ENCODE measurements around the gene SH3D19. TPM values are rescaled to one million over a fixed set of nuclear protein-coding genes. Genes with fewer than 3 reads are reported as not detected.
"Not testable (repeated sequence)": the region's sequence is repeated elsewhere in the genome, so short reads cannot be mapped to it uniquely, and the experiment has no call there.

The SH3D19 gene
- total RNA-seq, 2 donors from 2014 or later: 94.8 to 143 TPM

GRCh38 chr4:151259752-151260151, 65.7 kb downstream of the SH3D19 start:
- Histone ChIP-seq H3K9me3 (no peaks in the 10 kb centered on the region), H3K27ac (no peak overlapping the region), H3K27me3 (replicated peaks; ENCODE audit: insufficient read depth) (no peaks in the 10 kb centered on the region), H3K4me3 (no peak overlapping the region), H3K4me1 (ENCODE audit: control insufficient read depth in 1 of 2, low read depth in 2 of 2) (no peaks in the 10 kb centered on the region), H3K36me3 (no peaks in the 10 kb centered on the region)
- no peak for DNase-seq (ENCODE audit: low spot score)
- no peak for ATAC-seq (ENCODE audit: insufficient number of reproducible peaks, low FRiP score, low read depth)
- TF ChIP-seq, protein P1, sequence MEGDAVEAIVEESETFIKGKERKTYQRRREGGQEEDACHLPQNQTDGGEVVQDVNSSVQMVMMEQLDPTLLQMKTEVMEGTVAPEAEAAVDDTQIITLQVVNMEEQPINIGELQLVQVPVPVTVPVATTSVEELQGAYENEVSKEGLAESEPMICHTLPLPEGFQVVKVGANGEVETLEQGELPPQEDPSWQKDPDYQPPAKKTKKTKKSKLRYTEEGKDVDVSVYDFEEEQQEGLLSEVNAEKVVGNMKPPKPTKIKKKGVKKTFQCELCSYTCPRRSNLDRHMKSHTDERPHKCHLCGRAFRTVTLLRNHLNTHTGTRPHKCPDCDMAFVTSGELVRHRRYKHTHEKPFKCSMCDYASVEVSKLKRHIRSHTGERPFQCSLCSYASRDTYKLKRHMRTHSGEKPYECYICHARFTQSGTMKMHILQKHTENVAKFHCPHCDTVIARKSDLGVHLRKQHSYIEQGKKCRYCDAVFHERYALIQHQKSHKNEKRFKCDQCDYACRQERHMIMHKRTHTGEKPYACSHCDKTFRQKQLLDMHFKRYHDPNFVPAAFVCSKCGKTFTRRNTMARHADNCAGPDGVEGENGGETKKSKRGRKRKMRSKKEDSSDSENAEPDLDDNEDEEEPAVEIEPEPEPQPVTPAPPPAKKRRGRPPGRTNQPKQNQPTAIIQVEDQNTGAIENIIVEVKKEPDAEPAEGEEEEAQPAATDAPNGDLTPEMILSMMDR (IDR thresholded peaks at IDR 0.05): no peak

DNA sequence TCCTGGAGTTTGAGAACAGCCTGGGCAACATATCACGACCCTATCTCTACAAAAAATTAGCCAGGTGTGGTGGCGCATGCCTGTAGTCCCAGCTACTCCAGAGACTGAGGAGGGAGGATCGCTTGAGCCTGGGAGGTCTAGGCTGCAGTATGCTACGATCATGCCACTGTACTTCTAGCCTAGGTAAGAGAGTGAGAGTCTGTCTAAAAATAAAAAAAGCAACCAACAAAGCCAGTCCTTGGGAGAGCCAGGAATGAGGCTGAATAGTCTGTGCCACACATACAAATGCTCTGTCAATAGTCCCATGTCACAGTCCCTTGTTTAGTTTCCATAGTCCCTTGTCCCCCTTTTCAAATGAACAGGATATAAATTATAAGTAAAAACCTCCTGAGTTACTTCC, 67.7 kb downstream of the SH3D19 start:
- H3K27me3 ChIP-seq (replicated peaks; ENCODE audit: insufficient read depth): no peaks in the 10 kb centered on the region
- no peak for ATAC-seq (ENCODE audit: insufficient number of reproducible peaks, low FRiP score, low read depth)

DNA sequence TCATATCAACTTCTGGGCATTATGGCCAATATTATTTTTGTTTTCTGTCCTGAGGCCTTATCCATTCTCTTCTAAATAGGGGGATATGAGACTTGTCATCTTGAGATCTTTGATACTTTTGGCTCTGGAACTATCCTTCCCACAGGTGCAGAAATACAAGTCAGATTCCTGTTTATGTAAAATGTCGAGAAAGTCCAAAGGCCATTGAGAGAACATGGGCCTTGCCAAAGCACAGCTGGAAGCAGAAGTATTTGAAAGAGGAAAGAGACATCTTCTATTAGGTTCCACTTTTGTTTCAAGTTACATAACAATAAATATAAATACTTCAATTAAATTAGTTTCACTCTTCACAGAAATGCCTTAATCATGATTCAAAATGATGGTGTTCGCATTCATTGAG, 69.3 kb downstream of the SH3D19 start:
- no peak overlapping the region for H3K4me3 ChIP-seq
- H3K9me3 ChIP-seq: no peaks in the 10 kb centered on the region
- ATAC-seq (ENCODE audit: insufficient number of reproducible peaks, low FRiP score, low read depth): no peak
- H3K27me3 ChIP-seq (replicated peaks; ENCODE audit: insufficient read depth): no peaks in the 10 kb centered on the region
- H3K4me1 ChIP-seq (ENCODE audit: control insufficient read depth in 1 of 2, low read depth in 2 of 2): peaks cover 0 to 7% of the 10 kb centered on the region in 2 donors
- TF ChIP-seq, protein P1 (IDR thresholded peaks at IDR 0.05): no peak
- no peak for DNase-seq (ENCODE audit: low spot score)
- H3K36me3 ChIP-seq: no peaks in the 10 kb centered on the region
- no peak overlapping the region for H3K27ac ChIP-seq

More for the DNA sequence above, 67.7 kb downstream of the SH3D19 start:
- Histone ChIP-seq H3K9me3 (no peaks in the 10 kb centered on the region), H3K27ac (no peak overlapping the region), H3K4me1 (ENCODE audit: control insufficient read depth in 1 of 2, low read depth in 2 of 2) (no peaks in the 10 kb centered on the region), H3K4me3 (no peak overlapping the region), H3K36me3 (no peaks in the 10 kb centered on the region)
- TF ChIP-seq, protein P1 (IDR thresholded peaks at IDR 0.05): no peak
- no peak for DNase-seq (ENCODE audit: low spot score)

- not testable (repeated sequence) for H3K4me1 ChIP-seq (ENCODE audit: control insufficient read depth in 1 of 2, low read depth in 2 of 2); H3K27me3 ChIP-seq (replicated peaks; ENCODE audit: insufficient read depth); DNase-seq (ENCODE audit: low spot score); H3K27ac ChIP-seq; ATAC-seq (ENCODE audit: insufficient number of reproducible peaks, low FRiP score, low read depth); H3K9me3 ChIP-seq; H3K4me3 ChIP-seq; H3K36me3 ChIP-seq
Observed at GRCh38 chr4:151255680-151256079, 69.7 kb downstream of the SH3D19 start.

- not testable (repeated sequence) for DNase-seq (ENCODE audit: low spot score); ATAC-seq (ENCODE audit: insufficient number of reproducible peaks, low FRiP score, low read depth)
Observed at GRCh38 chr4:151255226-151255625, 70.2 kb downstream of the SH3D19 start.

DNA sequence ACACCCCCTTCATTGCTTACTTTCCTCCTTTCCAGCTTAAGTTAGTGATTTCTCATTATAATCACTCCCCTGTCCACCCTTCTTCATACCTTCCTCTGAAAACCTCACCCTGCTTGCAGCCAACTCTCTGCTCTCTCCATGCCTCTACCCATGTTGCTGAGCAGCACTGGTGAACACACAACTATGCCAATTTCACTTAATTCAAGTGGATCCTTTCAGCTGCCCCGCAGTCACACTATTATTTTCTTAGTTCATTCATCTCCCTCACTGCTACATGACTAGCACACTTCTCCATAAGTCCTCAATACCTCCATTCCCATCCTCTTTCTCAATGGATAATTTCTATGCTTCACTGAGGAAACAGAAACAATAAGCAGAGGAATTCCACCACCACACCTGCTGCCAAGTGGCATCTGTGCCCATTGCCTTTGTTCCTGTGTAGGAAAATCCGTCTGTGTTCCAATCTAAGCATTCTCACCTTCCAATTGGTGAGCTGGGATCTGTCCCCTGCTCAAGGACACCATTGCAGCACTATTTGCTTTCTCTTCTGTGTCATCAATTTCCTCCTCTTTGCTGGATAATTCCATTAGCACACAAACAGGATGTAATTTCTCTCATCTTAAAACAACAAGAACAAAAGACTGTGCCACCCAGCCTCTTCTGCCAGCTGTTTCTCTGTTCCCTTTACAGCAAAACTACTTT, 73.7 kb downstream of the SH3D19 start:
- ATAC-seq (ENCODE audit: insufficient number of reproducible peaks, low FRiP score, low read depth): no peak
- H3K27ac ChIP-seq: no peak overlapping the region

More at GRCh38 chr4:151255226-151255625, 70.2 kb downstream of the SH3D19 start:
- H3K27ac ChIP-seq; H3K36me3 ChIP-seq; H3K4me3 ChIP-seq; H3K4me1 ChIP-seq (ENCODE audit: control insufficient read depth in 1 of 2, low read depth in 2 of 2); H3K9me3 ChIP-seq; H3K27me3 ChIP-seq (replicated peaks; ENCODE audit: insufficient read depth): not testable (repeated sequence)

More for the DNA sequence above, 73.7 kb downstream of the SH3D19 start:
- Histone ChIP-seq H3K27me3 (replicated peaks; ENCODE audit: insufficient read depth) (no peaks in the 10 kb centered on the region), H3K36me3 (no peaks in the 10 kb centered on the region), H3K4me1 (ENCODE audit: control insufficient read depth in 1 of 2, low read depth in 2 of 2) (peaks cover 0 to 7% of the 10 kb centered on the region in 2 donors), H3K9me3 (no peaks in the 10 kb centered on the region), H3K4me3 (no peak overlapping the region)
- TF ChIP-seq, protein P1 (IDR thresholded peaks at IDR 0.05): no peak
- no peak for DNase-seq (ENCODE audit: low spot score)

All from thoracic aorta (tissue), 2 donors.